Activated T-cell treated with anti-CD3 and anti-CD28 coated beads, Interleukin-2, amount 50 U/mL, for 4 hours (primary cell): ENCODE measurements around the gene MAPK8IP3. TPM values are rescaled to one million over a fixed set of nuclear protein-coding genes. Genes with fewer than 3 reads are reported as not detected.
"Not testable (repeated sequence)": the region's sequence is repeated elsewhere in the genome, so short reads cannot be mapped to it uniquely, and the experiment has no call there.

Experiments used
- ATAC-seq, 2 donors: fragments of 200-7000 bp; cut with Tn5 transposase; one replicate each; pipeline ENCODE4 v1.10.0; 2021
- DNase-seq: peaks from one replicate; pipeline ENCODE4 v3.0.0-alpha.2; 2020
- H3K27me3 Mint-ChIP-seq: one replicate; pipeline ENCODE4 v1.8.0; 2021; ENCODE audit warnings: low read depth, mixed read lengths
- H3K36me3 Mint-ChIP-seq: one replicate; pipeline ENCODE4 v1.8.0; 2022; ENCODE audit warnings: mixed read lengths; ENCODE audit not compliant: insufficient read depth
- H3K4me1 Mint-ChIP-seq: one replicate; pipeline ENCODE4 v1.8.0; 2021; ENCODE audit warnings: low read depth, mixed read lengths
- H3K4me3 Mint-ChIP-seq: one replicate; pipeline ENCODE4 v1.8.0; 2021; ENCODE audit warnings: mild to moderate bottlenecking, moderate library complexity, mixed read lengths
- H3K9me3 Mint-ChIP-seq: one replicate; pipeline ENCODE4 v1.8.0; 2021; ENCODE audit warnings: mixed read lengths
- total RNA-seq, 3 donors: library from RNA; stranded (reverse); gene quantifications; one replicate each; pipeline ENCODE4 v1.2.1, GENCODE V29; 2021

MAPK8IP3 gene
- total RNA-seq, 3 donors from 2014 or later = 76.3 to 89.4 (median 78.1) TPM

DNA sequence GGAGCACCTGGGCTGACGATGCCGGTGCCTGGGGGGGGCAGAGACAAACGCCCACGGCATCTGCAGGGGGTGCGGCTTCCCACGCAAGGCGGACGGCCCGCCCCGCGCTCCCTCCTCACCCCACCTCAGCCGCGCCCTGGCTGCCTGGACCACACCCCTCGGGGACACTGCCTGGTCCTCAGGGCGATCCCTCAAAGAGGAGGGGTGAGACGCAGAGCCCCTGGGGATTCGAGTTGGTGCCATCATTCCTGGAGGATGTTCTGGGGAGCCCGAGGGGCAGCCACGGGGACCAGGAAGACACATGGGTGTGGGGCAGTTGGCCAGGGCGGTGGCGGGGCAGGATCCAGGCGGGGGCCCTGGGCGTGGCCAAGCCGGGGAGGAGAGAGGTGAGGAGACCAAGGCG lies 83.6 kb downstream of the MAPK8IP3 start:
- Mint-ChIP-seq H3K9me3 (no peaks in the 10 kb centered on the region), H3K4me3 (no peak overlapping the region), H3K36me3 (peaks cover 4% of the 10 kb centered on the region), H3K27me3 (no peaks in the 10 kb centered on the region), H3K4me1 (peaks cover 10% of the 10 kb centered on the region)
- no peak for ATAC-seq
- no peak for DNase-seq

DNA sequence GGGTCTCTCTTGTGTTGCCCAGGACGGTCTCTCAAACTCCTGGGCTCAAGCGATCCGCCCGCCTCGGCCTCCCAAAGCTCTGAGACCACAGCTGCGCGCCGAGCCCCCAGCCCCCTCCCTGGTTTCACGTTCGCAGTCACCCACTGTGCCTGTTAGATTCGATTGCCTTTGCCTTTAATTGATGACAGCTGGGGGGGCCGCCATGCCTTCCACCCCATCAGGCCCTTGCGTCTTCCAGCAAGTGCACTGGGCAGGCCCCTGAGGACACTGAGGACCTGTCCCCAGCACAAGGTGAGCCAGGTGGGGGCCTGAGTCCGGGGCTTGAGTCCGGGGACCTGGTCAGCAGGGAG lies 84.2 kb downstream of the MAPK8IP3 start:
- Mint-ChIP-seq H3K27me3 (no peaks in the 10 kb centered on the region), H3K4me3 (no peak overlapping the region), H3K9me3 (no peaks in the 10 kb centered on the region), H3K36me3 (peaks cover 4% of the 10 kb centered on the region), H3K4me1 (peaks cover 8% of the 10 kb centered on the region)
- ATAC-seq (no peak), DNase-seq (no peak)

DNA sequence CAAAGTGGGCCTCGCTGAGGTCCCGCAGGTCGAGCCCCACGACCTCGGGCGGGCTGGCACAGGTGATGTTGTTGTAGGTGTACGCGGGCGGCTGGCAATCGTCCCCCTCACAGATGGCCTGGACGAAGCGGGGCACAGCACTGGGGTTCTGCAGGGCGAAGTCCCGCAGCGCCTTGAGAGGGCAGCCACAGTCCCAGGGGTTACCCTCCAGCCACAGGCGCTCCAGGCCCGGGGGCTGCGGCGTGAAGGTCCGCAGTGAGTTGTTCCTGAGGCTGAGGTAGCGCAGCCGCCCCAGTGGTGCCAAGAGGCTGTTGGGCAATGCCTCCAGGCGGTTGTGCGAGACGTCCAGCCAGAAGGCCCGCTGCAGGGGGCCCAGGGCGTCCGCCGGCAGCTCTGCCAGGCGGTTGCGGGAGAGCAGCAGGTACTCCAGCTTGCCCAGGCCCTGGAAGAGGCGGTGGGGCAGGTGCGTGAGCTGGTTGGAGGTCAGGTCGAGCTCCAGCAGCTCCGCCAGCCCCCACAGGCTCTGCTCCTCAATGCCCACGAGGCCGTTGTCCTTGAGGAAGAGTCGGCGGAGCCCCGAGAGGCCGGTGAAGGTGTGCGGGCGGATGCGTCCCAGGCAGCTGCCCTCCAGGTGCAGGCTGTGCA lies 84.7 kb downstream of the MAPK8IP3 start:
- H3K27me3 Mint-ChIP-seq = no peaks in the 10 kb centered on the region
- peaks cover 3% of the 10 kb centered on the region for H3K4me1 Mint-ChIP-seq
- peaks cover 4% of the 10 kb centered on the region for H3K36me3 Mint-ChIP-seq
- no peaks in the 10 kb centered on the region for H3K9me3 Mint-ChIP-seq
- H3K4me3 Mint-ChIP-seq = no peak overlapping the region
- ATAC-seq (no peak), DNase-seq (no peak)

DNA sequence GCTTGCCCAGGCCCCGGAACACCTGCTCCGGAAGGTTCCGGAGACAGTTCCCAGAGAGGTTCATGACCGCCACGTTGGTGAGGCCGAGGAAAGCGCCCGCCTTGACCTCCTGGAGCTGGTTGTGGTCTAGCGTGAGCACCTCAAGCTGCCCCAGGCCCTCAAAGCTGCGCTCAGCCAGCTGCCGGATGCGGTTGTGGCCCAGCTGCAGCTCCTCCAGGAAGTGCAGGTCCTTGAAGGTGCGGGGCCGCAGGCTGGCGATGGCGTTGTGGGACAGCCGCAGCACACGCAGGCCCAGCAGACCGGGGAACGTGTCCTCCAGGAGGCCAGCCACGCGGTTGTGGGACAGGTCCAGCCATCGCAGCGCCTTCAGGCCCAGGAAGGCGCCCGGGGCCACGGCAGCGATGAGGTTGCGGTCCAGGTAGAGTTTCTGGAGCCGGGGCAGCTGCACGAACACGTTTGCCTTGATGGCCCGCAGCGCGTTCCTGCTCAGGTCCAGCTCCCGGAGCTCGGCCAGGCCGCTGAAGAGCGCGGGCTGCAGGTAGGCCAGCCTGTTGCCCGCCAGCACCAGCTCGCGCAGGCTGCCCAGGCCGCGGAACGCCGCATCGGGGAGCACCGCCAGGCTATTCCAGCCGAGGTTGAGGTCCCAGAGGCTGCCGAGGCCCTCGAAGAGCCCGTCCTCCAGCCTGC lies 85.4 kb downstream of the MAPK8IP3 start:
- no peaks in the 10 kb centered on the region for H3K9me3 Mint-ChIP-seq
- ATAC-seq = no peak
- no peak for DNase-seq
- H3K4me1 Mint-ChIP-seq = peaks cover 3% of the 10 kb centered on the region
- peaks cover 4% of the 10 kb centered on the region for H3K36me3 Mint-ChIP-seq
- H3K27me3 Mint-ChIP-seq = no peaks in the 10 kb centered on the region
- no peak overlapping the region for H3K4me3 Mint-ChIP-seq

DNA sequence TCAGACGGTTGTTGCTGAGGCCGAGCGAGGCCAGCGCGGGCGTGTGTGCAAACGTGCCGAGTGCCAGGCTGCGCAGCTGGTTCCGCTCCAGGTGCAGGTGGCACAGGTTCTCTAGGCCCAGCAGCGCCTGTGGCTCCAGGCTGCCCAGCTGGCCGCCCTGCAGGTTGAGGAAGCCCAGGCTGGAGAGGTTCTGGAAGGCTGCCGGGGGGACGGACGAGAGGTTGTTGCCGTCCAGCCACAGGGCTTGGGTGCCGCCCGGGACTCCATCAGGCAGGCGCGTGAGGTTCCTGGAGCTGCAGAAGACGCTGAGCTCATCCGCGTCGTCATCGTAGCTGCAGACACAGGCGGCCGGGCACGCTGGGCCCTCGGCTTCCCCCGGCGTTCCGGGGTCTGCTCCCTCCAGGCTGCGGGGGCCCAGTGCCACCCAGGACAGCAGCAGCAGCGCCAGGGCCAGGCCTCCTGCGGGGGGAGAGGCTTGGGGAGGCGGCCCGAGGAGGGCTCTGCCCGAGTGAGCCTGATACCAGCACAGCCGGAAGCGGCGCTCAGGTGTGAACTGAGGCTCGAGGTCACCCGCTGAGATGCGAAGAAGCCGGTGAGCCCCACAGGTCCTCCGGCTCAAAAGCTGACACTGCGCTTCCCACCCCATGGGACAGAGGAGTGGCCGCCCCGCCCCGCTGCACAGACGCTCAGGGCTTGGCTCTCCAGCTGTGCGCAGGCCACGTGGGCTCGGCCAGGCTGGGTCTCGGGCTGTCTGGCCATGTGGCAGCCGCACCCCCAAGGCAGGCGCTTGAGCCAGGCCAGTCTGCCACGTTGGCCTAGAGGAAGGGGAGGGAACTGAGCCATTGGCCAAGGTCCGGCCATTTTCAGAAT lies 86.2 kb downstream of the MAPK8IP3 start:
- Mint-ChIP-seq H3K27me3 (no peaks in the 10 kb centered on the region), H3K9me3 (no peaks in the 10 kb centered on the region), H3K4me1 (no peaks in the 10 kb centered on the region), H3K36me3 (peaks cover 4% of the 10 kb centered on the region), H3K4me3 (no peak overlapping the region)
- ATAC-seq = peak in 1 of 2 donors; percentile 16
- no peak for DNase-seq

DNA sequence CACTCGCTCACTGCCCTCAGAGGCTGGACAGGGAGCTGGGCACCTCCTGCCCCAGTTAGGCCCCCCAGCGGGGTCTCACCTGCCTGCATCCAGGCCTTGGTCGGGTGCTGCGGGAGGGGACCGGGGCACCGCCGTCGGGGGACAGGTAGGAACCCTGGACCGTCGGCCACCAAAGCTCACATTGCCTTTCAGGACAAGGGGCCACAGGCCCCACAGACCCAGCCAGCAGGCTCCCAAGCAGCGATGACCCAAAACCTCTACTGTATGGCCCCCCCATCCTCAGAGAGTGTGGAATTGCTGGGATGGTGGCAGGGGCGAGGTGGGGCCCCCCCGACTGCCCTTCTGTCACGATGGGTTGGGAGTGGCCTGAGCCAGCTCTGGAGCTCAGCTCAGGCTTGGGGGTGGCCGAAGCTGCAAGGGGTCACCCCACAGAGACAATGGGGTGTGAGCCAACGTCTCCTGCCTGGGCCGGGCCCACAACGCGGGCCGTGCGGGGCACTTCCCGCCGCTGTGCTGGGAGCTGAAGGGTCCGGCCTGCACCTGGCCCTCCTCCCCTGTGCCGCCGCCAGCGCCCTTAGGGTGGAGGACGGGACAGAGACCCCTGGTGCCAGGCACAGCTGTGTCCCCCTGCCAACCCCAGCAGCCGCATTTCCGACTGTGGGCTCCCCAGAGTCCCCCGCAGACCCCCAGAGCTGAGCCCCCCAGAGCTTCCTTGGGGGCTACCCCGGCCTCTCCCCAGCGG lies 87.0 kb downstream of the MAPK8IP3 start:
- H3K9me3 Mint-ChIP-seq = no peaks in the 10 kb centered on the region
- H3K36me3 Mint-ChIP-seq = peaks cover 4% of the 10 kb centered on the region
- no peaks in the 10 kb centered on the region for H3K4me1 Mint-ChIP-seq
- H3K4me3 Mint-ChIP-seq = no peak overlapping the region
- no peak for DNase-seq
- ATAC-seq = no peak
- H3K27me3 Mint-ChIP-seq = no peaks in the 10 kb centered on the region

DNA sequence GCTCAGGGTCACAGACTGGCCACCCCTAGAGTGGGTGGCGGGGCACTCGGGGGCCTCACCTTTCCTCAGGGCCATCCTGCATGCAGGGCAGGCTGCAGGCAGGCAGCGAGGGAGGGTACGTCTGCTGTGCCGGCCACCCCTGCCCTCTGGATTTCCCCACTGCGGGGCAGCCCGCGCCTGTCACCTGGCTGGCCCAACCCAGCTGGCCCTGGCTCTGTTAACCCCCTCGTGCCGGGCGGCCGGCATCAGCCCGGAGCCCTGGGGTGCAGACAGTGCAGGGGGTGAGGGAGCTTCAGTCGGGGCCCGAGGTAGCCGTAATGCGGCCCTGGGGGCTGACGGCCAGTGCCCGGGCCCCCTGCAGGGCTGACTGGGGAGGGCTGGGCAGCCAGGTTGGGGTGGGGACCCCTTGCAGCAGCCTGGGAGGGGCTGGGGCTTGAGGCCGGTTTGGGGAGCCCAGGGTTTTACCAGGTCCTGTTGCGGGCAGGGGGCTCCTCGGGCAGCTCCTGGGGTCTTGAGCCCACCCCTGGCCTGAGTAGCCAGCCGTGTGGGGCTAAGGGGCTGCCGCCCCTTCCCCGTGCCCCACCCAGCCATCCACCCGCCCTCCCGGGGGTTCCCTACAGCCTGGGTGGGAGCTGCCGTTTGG lies 87.7 kb downstream of the MAPK8IP3 start, which contains the start of gene IGFALS:
IGFALS (minus strand) TSS at position 128 of the 643 bp plus-strand sequence; CDS start at position 75, 53 bp downstream.
- no peak within 1 kb of the TSS for H3K4me3 Mint-ChIP-seq
- DNase-seq (no peak), ATAC-seq (no peak)
- H3K36me3 Mint-ChIP-seq = peaks cover 4% of the 10 kb centered on the region
- H3K4me1 Mint-ChIP-seq = no peaks in the 10 kb centered on the region
- H3K9me3 Mint-ChIP-seq = no peaks in the 10 kb centered on the region
- no peaks in the 10 kb centered on the region for H3K27me3 Mint-ChIP-seq

DNA sequence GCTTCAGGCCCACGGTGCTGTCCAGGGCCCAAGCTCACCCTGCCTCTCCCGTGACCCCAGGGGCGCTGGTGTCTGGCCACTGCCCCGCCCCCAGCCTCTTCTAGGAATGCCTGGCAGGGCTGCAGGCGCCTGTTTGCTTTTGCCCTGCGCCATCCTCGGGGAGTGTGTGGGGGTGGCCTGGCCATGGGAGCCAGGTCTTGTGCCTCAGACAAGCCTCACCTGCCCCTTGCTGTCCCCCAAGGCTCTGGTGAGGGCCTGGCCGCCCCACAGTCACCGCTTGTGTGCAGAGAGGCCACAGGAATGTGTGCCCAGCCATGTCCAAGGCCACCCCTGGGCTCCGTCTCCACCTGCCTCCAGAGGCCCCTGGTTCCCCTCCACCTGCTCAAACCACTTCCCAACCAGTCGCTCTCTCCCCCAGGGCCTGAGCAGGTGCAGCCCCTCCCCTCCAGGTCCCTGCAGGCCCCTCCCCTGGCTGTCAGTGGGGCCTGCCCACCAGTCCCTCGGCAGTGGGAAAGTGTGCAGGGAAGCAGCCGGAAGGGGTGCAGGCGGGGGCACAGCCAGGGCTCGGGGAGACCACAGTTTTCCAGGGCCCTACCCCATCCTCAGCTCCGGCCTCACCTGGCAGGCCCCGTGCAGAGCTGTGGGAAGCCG lies 88.4 kb downstream of the MAPK8IP3 start:
- ATAC-seq (no peak), DNase-seq (no peak)
- Mint-ChIP-seq H3K27me3 (no peaks in the 10 kb centered on the region), H3K4me1 (no peaks in the 10 kb centered on the region), H3K4me3 (no peak overlapping the region), H3K9me3 (peaks cover 4% of the 10 kb centered on the region), H3K36me3 (no peaks in the 10 kb centered on the region)

DNA sequence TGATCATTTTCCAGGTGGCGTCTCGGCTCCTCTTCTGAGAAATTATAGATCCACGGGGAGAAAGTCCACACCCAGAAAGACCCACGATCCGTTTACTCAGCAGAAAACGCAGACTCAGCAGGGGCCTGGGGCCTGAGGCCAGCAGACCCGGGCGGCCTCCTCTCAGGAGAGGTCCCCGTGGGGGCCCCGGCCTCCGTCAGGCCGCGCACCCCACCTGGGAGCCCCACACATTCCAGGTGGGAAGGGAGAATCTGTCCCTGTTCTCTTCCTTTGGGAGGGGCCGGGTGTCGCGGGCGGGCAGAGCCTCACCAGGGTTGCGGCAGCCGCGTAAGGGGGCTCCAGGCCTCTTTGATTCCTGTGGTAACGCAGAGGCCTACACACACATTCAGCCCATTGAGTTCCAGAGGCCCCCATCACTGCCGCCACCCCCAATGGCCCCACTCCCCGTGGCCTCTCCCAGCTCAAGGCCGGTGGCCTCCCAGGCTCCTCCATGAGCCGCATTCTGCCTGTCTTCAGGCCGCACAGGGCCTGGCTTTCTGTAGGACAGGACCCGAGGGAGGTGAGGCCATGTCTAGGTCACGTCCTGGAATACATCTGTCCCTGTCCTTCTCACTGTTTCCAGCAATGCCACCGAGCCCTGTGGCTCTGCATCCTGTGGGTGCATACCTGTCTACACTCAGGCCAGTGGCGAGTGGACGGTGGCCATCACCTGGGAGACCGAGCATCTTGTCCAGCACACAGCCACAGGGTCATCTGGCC lies 89.1 kb downstream of the MAPK8IP3 start:
- Mint-ChIP-seq H3K4me3 (no peak overlapping the region), H3K9me3 (peaks cover 4% of the 10 kb centered on the region), H3K27me3 (no peaks in the 10 kb centered on the region), H3K36me3 (no peaks in the 10 kb centered on the region), H3K4me1 (no peaks in the 10 kb centered on the region)
- no peak for ATAC-seq
- no peak for DNase-seq

DNA sequence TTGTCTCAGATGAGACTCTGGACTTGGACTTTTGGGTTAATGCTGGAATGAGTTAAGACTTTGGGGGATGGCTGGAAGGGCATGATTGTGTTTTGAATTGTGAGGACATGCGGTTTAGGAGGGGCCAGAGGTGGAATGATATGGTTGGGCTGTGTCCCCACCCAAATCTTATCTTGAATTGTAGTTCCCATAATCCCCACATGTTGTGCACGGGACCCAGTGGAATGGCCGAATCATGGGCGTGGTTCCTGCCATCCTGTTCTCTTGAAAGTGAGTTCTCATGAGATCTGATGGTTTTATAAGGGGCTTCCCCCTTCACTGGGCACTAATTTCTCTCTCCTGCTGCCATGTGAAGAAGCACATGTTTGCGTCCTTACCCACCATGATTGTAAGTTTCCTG lies 93.3 kb downstream of the MAPK8IP3 start:
- not testable (repeated sequence) for DNase-seq, ATAC-seq, H3K36me3 Mint-ChIP-seq, H3K27me3 Mint-ChIP-seq, H3K4me3 Mint-ChIP-seq, H3K9me3 Mint-ChIP-seq, H3K4me1 Mint-ChIP-seq

DNA sequence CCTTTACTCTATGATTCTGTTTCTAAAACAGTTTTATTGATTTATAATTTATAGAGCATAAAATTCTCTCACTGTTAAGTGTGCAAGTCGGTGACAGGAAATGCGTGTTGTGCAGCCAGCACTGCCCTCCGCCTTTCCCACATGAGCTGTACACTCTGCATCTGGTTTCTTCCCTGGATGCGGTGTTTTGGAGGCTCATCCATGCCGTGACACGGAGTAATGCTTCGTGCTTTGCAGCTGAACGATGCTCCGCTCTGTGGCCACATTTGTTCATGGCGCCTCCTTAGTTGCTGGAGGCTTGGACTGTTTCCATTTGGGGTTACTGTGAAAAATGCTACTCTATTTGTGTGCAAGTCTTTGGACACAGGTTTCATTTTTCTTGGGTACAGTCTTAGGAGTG lies 94.7 kb downstream of the MAPK8IP3 start:
- ATAC-seq (no peak), DNase-seq (no peak)
- H3K36me3 Mint-ChIP-seq = no peaks in the 10 kb centered on the region
- H3K4me3 Mint-ChIP-seq = no peak overlapping the region
- no peaks in the 10 kb centered on the region for H3K27me3 Mint-ChIP-seq
- no peaks in the 10 kb centered on the region for H3K4me1 Mint-ChIP-seq
- H3K9me3 Mint-ChIP-seq = peaks cover 4% of the 10 kb centered on the region

DNA sequence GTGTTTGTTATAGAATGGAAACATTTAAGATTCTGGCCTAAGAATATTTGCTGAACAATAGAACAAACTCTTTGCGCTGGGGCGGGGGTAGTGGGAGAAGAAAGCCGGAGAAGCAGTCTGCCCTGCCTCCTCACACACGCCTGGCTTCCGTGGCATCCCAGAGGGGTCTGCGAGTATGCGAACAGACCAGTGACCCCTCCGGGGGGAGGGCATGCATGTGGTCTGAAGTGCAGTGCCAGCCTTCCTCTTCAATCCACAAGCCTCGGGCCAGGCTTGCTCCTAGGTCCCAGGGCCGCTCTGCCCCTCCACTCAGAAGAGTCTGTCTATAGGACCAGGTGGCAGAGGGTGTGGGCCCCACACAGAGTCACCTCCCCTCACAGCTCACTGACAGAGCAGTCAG lies 101.6 kb downstream of the MAPK8IP3 start:
- ATAC-seq (no peak), DNase-seq (no peak)
- peaks cover 9% of the 10 kb centered on the region for H3K36me3 Mint-ChIP-seq
- no peaks in the 10 kb centered on the region for H3K27me3 Mint-ChIP-seq
- H3K4me3 Mint-ChIP-seq = no peak overlapping the region
- peaks cover 2% of the 10 kb centered on the region for H3K4me1 Mint-ChIP-seq
- no peaks in the 10 kb centered on the region for H3K9me3 Mint-ChIP-seq

DNA sequence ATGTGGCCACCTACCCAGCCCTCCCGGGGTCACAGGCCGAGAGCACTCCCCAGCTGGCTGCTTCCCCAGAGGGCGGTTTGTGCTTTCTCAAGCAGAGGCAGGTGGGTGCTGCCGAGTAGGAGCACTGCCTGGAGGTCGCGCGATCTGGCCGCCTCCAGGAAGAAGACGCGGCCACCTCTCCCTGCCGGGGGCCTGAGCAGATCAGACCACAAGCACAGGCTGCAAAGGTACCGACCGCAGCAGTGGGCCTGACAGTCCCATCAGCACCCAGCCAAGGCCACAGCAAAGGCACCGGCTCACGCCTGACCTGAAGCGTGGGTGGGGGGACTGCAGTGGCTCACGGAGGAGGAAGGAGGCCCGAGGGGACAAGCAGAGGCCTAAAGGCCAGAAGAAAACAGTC lies 102.7 kb downstream of the MAPK8IP3 start:
- Mint-ChIP-seq H3K36me3 (peaks cover 11% of the 10 kb centered on the region), H3K4me3 (no peak overlapping the region), H3K4me1 (peaks cover 7% of the 10 kb centered on the region), H3K27me3 (no peaks in the 10 kb centered on the region), H3K9me3 (no peaks in the 10 kb centered on the region)
- no peak for ATAC-seq
- DNase-seq = no peak
